ENCODE measurements around the gene CFAP92.
A peak's percentile ranks its signal among the peaks of the same experiment; 100 is the strongest.

CFAP92 gene, protein sequence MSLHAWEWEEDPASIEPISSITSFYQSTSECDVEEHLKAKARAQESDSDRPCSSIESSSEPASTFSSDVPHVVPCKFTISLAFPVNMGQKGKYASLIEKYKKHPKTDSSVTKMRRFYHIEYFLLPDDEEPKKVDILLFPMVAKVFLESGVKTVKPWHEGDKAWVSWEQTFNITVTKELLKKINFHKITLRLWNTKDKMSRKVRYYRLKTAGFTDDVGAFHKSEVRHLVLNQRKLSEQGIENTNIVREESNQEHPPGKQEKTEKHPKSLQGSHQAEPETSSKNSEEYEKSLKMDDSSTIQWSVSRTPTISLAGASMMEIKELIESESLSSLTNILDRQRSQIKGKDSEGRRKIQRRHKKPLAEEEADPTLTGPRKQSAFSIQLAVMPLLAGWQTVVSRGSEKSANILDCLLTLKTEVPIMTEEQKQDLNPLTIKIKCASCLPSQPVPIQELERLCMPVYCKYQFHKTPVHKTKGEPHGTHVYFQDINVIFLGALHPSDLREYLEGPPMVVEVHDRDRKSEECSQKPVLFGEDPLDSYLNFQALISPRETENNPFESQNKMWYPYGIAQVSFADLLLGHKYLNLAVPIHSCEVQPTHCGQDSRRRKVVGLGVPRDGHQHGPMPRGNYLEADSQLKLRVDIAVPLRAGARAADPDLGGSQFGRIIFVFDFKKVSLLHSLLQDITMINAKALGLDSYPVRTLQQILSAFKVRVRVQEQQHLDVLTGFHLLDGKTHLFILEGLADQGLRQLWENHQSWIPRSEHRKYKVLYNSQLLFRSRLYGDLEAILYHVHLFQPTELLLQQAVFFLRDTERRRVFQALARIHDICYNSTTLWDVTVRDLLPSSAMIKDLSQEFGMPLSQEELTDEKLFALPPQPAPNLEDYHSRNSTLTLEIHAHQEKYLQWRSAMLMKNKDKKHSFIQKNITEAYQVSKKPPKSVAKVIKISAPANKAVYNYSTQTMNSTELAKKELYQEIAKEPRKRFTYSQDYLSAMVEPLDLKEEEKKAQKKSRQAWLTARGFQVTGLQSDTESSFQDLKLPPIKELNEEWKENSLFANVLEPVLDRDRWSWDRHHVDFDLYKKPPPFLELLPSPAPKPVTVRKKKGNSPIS

DNA sequence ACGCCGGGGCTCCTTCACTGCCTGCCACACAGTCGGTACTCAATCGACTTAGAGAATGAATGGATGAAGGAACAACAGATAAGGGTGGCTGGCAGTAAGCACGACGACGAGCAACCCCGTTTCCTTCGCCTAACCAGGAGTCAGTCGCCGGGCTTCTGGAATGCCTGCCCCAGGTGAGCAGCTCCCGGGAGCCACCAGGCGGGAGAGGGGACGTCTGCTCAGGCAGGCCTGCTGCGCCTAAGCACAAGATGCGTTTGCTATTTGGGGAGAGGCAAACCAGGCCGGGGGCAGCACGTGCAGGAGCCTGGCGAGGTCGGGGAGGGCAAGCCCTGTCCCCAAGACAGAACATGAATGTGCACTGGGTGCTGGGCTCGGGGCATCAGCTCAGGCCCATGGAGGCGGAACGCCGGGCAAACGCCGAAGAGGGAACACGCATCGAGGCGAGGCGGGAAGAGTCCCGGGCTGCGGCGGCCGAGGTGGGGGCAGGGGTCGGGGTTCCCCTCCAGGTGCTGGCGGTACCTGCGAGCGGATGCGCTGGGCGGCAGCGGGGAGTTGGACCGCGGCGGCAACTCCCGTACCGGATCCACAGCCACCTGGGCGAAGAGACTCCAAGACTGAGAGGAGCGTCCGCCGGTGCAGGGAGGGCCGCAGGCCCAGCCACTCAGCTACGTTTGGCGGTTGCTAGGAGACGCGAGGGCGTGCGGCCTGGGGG, at the start of gene CFAP92:
CFAP92 (minus strand) TSS at position 616 of the 712 bp plus-strand sequence. CDS start 772 bp downstream, outside the sequence.
- DNase-seq = peak; percentile 93

DNA sequence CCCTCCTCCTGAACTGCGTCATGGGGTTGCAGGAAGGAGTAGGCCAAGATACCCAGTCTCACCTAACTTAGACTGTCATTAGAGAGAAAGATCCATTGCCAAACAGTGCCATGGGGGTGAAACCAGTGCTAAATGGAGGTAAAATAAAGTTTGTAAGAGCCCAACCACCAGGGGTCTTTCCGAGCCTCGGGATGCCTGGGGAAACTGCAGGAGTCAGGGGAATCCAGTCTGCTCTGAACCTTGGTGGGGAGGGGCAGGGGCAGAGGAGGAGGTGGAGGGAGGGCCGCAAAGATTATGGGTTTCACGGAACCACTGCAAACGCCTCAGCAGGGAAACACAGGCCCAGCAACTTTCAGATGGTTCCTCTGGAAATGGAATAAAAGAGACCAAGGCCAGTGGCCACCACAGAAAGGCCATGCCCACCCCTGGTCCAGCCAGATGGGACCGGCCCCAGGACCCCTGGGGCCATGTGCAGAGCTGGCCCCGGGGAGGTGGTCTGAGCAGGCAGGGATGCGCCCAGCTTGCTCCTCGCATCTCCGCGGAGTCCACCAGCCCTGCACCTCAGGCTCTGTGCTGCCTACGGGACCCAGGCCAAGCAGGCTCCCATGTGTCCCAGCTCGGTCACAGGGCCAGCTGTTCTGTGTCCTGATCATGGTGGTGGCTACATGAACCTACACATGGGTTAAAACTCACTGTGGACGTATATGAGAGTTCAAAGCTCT, 46.9 kb upstream of the CFAP92 start:
- DNase-seq = no peak

DNA sequence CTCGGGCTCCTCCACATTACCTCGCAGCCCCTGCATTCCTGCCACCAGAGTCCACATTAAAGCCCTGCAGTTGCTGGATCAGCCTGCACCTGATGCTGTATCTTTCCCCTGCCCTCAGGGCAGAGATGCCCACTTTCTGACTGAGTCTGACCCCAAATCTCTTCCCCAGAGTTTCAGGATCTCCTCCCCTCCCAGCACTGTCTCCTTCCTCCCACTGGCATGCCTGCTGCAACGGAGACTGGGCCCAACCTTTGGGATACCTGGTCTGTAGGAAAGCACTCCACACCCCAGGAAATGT, 46.1 kb upstream of the CFAP92 start:
- no peak for DNase-seq

DNA sequence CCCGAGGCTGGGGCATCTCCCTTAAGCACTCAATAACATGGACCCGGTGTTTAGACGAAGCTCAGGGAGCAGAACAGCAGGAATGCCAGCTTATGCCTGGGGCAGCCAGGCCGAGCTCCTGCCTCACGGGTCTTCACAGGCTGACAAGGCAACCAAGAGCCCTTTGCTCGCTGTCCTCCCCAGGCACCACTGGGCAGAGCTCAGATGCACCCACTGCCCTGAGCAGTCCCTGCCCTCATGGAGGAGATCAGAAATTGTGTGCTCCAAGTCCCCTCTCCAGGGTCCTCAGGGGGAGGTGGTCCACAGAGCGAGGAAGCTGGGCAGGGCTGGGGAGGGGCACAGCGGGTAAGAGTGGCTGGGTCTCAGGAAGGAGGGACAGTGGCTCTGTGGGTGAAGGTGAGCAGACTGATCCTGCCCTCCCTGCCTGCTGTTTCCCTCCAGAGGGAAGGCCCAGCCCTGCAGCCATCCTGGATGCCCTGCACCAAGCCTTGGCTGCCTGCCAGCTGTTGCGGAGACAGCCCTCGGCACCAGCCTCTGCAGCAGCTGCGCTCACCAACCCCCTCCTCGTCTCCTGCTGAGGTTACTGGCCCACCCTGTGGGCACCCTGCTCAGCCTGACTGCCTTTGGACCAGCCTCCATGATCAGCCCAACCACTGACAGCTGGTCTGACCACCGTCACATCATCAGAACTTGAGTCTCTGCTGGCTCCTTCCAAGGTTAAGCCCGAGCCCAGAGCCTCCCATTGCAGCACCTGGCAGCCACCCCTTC, 45.6 kb upstream of the CFAP92 start:
- peak; percentile 65 for DNase-seq

DNA sequence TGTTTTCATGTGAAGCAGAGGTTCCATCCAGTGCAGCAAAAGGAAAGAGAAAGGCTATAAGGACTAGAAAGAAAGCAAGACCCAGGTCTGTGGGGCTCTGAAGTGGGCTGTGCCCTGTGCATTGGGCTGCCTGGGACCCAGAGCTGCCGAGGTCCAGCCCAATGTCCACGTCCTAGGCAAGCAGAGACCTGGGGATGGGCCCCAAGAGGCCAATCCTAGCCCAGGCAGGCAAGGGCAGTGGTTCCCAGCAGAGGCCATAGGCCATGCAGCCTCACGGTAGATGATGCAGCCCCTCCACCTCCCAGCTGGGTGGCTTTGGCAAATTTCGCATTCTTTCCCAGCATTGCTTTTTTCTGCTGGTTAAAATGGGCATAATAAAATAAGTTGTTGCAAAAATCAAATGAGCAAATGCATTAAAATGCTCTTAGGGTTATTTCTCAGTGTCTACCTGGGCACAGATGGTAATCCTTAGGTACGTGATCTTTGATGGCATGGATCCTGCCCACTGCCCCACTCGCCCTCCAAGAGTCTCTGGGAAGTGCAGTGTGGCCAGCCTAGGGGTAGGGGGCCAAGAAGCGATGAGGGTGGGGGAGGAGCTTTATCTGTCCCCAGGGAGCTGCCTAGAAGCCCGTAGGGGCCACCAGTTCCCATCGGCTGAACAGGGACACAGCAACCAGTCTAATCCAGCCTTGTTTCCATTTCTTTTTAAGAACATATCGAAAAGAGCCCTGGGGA, 44.4 kb upstream of the CFAP92 start:
- DNase-seq = no peak

DNA sequence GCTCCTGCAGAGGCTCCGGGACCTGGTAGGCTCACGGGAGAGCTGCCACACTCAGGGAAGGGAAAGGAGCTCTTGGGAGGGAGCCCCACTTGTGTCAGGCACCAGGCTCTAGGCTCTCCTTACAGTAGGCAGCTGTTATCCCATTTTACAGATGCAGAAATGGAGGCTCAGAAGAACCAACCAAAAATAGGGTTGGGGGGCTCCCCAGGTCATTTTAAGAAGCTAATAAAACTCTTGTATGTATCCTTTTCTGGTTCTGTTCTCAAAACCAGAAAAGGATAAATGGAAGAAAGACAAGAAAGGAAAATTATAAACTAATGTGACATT, 43.2 kb upstream of the CFAP92 start:
- DNase-seq = no peak

DNA sequence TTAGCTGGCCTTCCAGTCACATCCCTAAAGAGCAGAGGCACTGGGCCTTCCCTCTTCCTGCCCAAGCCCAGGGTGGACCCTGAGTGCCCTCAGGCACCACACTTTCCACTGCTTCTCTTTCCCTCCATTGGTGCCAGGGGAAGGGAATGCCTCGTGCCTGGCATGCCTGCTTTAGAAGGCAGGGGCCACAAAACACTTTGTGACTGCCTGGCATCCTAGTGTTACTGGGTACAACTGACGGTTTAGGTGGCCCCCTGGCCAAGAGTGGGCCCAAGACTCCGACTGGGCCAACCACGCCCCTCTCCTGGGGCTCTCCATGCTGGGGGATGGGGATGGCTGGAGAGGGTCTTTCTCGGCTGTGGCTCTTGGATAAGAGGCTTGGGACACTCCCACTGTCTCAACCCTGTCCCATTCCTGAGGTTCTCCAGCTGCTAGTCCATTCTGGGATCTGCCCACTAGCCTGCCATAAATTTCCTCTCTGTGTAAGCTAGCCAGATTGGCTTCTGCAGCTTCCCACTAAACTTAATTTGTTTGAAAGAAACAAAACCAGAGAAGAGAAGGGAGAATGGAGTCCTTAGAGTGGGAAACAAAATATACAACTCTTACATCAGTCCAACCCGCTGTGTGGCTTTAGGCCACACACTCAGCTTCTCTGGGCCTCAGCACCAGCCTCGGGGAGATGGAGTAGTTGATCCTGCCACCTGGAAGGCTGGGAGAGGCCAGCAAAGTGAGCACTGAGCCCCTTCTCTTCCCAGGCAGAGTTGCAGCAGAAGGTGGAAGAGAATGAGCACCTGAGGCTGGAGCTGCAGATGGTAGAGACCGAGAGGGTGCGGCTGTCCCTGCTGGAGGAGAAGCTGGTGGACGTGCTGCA, 42.6 kb upstream of the CFAP92 start:
- DNase-seq = peak; percentile 15

DNA sequence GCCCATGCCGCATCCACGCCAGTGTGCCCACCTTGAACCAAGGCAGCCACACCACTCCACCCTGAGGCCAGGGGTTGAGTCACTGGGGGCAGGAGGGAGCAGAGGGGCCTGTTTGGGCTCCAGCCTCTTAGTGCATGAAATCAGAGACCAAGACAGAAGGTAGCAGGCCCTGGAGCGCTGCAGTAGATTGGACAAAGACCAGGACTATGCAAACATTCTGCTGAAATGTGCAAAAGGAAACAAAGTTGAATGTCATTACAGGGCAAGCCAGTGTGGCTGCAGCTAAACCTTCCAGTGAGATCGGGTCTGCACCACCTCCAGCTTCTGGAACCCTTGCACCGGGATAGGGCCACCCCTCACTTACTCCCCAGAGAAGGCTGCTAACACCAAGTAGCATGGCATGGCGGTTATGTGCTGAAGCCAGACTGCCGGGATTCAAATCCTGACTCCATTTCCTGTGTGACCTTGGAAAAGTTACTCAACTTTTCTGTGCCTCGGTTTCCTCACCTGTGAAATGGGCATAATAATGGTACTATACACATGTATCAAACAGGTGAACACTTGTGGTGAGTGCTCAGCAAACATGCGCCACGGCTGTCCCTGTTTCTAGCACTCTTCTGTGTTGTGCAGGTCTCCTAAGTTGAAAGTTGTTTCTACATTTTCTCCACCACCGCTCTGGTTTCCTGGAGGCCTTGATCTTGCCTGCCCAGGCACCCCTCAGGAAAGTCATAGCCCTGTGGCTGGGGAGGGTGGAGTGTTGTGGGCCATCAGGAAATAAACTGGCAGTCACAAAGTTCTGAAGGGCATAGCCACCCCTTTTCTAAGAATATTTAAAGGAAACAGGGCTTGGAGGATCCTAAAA, 41.7 kb upstream of the CFAP92 start:
- no peak for DNase-seq

DNA sequence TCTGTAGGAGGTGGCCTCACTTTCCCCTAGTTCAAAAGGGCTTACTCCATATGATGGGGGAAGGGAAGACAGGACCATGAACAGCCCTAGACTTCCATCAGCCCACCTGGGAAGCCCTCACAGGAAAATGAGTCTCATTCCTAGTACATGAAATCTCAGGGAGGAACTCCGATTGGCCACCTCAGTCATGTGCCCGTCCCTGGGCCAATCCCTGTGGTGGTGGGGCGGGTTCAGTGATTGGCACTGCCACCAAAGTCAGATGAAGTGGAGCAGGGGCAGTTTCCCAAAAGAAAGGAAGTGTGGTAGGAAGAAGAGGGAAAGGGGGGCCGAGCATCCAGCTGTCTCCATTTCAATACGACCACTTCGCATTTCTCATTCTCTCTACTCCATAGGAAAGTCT, 40.8 kb upstream of the CFAP92 start:
- DNase-seq = peak; percentile 17

DNA sequence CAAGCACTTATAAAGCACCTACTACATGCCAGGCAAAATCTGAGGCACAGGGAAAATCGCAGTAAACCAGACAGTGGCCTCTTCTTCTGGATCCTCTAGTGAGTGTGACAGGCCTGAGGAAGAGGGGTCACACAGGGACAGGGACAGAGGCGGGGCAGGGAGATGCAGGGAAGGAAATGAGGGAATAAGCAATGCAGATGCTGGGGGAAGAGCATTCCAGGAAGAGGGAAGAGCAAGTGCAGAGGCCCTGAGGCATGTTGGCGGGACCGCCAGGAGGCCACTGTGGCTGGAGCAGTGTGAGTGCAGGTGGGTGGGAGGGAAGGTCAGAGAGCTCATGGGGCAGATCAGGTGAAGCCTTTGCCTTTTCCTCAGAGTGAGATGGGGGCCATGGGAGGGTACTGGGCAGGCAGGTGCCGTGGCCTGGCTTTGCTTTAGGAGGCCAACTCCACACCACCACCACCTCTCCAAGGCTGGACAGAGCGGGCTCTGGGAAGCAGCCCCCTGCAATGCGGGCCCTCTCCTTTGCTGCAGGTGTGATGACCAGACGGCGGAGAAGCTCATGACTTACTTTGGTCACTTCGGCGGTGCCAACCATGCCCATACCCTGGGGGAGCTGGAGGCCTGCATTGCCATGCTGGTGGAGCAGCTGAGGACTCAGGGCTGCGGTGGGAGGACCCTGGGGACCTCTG, 39.9 kb upstream of the CFAP92 start:
- DNase-seq = peak; percentile 16

DNA sequence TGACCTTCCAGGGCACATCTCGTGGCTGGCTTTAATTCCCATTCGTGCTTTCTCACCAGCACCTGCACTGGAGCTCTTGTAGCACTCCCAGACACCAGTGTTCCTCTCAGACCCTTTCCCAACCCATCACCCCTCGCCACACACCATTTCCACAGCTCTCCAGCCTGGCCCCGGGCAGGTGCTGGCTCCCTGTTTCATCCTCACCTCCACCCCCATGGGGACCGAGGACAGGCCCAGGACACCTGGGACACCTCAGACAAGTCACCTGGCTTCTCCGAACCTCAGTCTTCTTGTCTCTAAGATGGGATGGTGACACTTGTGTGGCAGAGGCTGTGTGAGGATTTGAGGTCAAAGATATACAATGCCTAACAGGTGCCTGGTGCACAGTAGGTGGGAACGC, 39.3 kb upstream of the CFAP92 start:
- DNase-seq = no peak

DNA sequence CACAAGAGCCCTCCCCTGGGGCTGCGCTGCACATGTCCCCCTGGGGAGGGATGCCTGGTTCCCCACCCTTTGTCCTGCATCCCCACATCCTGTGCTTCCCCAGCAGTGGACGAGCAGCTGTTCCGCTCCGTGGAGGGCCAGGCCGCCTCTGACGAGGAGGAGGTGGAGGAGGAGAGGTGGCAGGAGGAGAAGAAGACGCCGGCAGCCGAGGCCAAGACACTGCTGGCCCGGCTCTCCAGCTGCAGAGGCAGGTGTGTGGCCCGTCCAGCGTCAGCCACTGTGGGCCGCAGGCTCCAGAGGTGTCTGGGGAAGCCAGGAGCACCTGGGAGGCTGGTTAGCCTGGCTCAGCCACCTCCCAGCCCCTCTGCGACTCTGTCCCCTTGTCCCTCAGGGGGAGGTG, 38.8 kb upstream of the CFAP92 start:
- no peak for DNase-seq

DNA sequence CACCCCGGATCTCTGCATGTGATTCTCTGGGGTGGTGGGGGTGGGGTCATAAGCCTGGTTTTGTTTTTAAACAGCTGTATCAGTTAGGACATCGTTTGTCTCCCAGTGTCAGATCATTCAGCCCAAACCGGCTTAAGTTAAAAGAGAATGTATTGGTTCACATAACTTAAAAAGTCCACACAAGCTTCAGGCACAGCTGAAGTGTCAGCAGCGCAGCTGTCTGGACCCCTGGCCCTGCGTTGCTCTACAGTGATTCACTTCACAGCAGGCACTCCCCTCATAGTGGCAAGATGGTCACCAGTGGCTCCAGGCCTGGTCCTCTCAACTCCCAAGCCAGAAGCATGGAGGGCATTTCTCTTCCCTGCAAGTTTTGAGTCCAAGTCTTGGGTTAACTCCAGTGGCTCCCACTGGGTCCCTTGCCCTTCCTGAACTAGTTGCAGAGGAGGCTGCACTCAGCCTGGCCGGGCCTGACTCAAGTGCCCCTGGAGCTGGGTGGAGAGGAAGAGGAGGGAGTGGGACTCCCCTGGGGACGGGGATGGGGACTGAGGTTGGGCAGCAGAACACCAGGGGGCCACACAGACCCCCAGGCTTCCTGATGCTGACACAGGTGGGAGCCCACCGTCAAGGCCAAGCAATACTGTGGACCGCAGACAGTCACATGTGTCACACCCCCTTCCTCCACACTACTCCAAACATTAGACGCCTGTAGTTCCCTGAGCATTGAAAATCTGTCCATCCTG, 37.8 kb upstream of the CFAP92 start:
- peak; percentile 19 for DNase-seq

DNA sequence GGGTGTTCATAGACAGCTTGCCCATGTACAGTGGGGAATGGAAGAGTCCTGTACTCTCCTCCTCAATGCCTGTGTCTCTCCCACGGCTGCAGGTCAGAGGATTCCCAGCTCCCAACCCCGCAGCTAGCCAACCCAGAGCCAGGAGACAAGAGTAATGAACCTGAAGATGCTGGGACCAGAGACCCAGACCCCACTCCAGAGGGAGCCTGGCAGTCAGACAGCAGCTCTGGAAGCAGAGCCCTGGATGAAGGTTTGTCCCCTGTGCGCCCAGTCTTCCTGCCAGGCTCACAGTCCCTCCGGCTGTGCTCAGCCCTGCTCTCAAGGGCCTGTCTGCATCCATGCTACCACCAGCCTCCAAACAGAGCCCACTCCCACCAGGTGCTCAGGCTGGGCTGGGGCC, 36.7 kb upstream of the CFAP92 start:
- DNase-seq = no peak

DNA sequence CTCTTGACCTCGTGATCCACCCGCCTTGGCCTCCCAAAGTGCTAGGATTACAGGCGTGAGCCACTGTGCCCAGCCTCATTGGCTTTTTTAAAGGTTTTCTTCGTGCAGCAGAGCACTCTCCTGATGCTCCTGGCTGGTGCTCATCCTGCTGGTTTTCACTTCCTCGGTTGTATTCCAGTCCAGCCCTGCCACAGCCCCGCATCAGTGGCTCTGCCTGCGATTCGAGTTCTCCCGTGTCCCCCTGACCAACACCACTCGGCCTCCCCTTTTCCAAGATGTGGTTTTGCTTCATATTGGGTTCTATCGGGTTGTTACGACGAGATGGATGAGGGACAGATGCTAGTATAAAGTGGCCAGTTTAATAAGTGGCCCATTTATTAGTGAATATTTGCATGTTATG, 35.0 kb upstream of the CFAP92 start:
- no peak for DNase-seq

DNA sequence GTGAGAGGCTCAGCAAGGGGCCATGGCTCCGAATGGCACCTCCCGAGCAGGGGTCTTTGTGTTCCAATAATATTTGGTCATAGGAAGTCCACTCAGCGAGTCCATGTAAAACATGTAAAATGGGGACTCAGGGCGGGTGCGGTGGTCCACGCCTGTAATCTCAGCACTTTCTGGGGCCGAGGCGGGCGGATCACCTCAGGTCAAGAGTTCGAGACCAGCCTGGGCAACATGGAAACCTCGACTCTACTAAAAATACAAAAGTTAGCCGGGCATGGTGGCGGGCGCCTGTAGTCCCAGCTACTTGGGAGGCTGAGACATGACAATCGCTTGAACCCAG, 33.6 kb upstream of the CFAP92 start:
- DNase-seq = no peak

DNA sequence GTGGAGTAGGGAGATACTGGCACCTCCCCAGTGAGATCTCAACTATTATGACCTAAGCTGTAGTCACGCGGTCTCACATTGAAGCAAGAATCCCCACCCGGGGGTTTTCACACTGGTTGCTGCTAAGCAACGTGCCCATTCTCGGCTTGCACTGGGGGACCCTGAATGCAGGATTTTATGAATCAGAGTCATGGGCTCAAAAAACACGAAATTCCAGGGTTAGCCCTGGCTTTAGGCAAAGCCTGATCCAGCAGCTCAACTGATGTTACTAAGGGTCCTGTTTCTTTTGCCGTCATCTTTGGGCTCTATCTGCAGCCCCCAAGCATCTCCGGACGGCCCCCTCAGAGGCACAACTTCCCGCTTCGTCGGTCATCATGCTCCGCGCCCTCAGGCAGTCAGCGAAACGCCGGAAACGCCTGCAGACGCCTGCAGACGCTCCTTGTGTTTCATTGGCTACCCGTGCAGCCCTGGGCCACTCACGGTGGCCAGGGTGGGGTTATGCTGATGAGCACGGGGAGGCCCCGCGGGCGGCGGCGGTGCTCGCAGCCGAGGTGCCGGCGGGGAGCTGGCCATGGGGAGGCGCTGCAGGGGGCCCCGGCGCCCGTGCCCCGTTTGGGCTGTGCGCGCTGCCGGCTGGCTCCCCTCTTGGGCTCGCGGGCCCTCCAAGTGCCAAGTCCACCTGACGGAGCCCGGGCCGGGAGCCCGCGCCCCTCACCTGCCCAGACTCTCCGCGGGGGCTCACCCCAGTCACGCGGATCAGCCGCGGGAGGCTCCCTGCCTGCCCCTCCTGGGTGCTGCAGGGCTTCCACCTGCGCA, 33.1 kb upstream of the CFAP92 start:
- peak; percentile 93 for DNase-seq
